Endodermal cell (in vitro differentiated cells): ENCODE measurements around the gene ADAMTS6. TPM values are rescaled to one million over a fixed set of nuclear protein-coding genes. Genes with fewer than 3 reads are reported as not detected.

Experiments used
- DNase-seq: peaks from one replicate; pipeline ENCODE4 v3.0.0-alpha.2; 2017
- H3K27ac ChIP-seq: 2 replicates; pipeline ENCODE4 v1.5.1; 2013; ENCODE audit warnings: mild to moderate bottlenecking, low read depth, low read length, moderate library complexity
- H3K27me3 ChIP-seq: 2 replicates; pipeline ENCODE4 v1.6.1; 2013; ENCODE audit warnings: mild to moderate bottlenecking, low read length, moderate library complexity; ENCODE audit not compliant: insufficient read depth, control insufficient read depth, poor library complexity, severe bottlenecking
- H3K36me3 ChIP-seq: 2 replicates; pipeline ENCODE4 v1.7.0; 2013; ENCODE audit warnings: mild to moderate bottlenecking, low read length, moderate library complexity; ENCODE audit not compliant: control insufficient read depth, insufficient read depth
- H3K4me1 ChIP-seq: one replicate; pipeline ENCODE4 v1.7.0; 2013; ENCODE audit warnings: low read length; ENCODE audit not compliant: control insufficient read depth, insufficient read depth
- H3K4me3 ChIP-seq: 2 replicates; pipeline ENCODE4 v1.5.1; 2013; ENCODE audit warnings: mild to moderate bottlenecking, low read length, moderate library complexity
- H3K9ac ChIP-seq: 2 replicates; pipeline ENCODE4 v1.6.1; 2013; ENCODE audit warnings: mild to moderate bottlenecking, low read length, moderate library complexity; ENCODE audit not compliant: poor library complexity, severe bottlenecking; ENCODE audit errors: extremely low read depth
- H3K9me3 ChIP-seq: 2 replicates; pipeline ENCODE4 v1.6.1; 2013; ENCODE audit warnings: mild to moderate bottlenecking, low read length, moderate library complexity; ENCODE audit not compliant: control insufficient read depth
- H3K27ac Mint-ChIP-seq: 2 replicates; pipeline ENCODE4 v1.8.0; 2020; ENCODE audit warnings: mixed read lengths
- H3K27me3 Mint-ChIP-seq: 2 replicates; pipeline ENCODE4 v1.8.0; 2021; ENCODE audit warnings: mild to moderate bottlenecking, mixed read lengths; ENCODE audit not compliant: insufficient read depth
- H3K36me3 Mint-ChIP-seq: 2 replicates; pipeline ENCODE4 v1.8.0; 2020; ENCODE audit warnings: low read depth, mixed read lengths
- H3K4me1 Mint-ChIP-seq: 2 replicates; pipeline ENCODE4 v1.8.0; 2020; ENCODE audit warnings: mixed read lengths
- H3K4me3 Mint-ChIP-seq: 2 replicates; pipeline ENCODE4 v1.8.0; 2020; ENCODE audit warnings: mild to moderate bottlenecking, moderate library complexity, mixed read lengths
- H3K9me3 Mint-ChIP-seq: 2 replicates; pipeline ENCODE4 v1.8.0; 2020; ENCODE audit warnings: mild to moderate bottlenecking, mixed read lengths
- CTCF ChIP-seq: fragments of 200-600 bp; sonication (generic); conservative IDR thresholded peaks from 2 replicates; pipeline ENCODE4 v1.5.0; 2021; ENCODE audit warnings: antibody characterized with exemption, mild to moderate bottlenecking
- WGBS, 2 experiments: methylation state at CpG; one replicate each; pipeline versions ENCODE4 v1.1.5 to v1.1.7; 2013; ENCODE audit warnings: missing lambda C conversion rate in 2 of 2, mixed read lengths in 1 of 2; ENCODE audit not compliant: insufficient coverage in 1 of 2, insufficient read length in 1 of 2; 5-methylcytosine and 5-hydroxymethylcytosine counted together
- total RNA-seq, 2 donors: library from RNA; stranded (reverse); fragmentation: NEBNext Ultra II Directional in 1 of 2; extraction: Animal tissue kit (Norgen Biotek cat#: 25700) in 1 of 2; gene quantifications; 2 replicates in 1 of 2; 3 replicates in 1 of 2; pipeline ENCODE4 v1.2.1, GENCODE V29; 2021

The ADAMTS6 gene
- total RNA-seq, 2 donors from 2014 or later, result 2.8 to 4.3 TPM

- no peak for TF ChIP-seq CTCF
- H3K27me3 ChIP-seq, result no peaks in the 10 kb centered on the region
- peaks cover 30% of the 10 kb centered on the region for H3K36me3 ChIP-seq
- H3K4me3 ChIP-seq, result no peak overlapping the region
- H3K9ac ChIP-seq, result no peak overlapping the region
- no peaks in the 10 kb centered on the region for H3K4me1 ChIP-seq
- Mint-ChIP-seq H3K27me3 (no peaks in the 10 kb centered on the region), H3K4me3 (no peak overlapping the region), H3K27ac (no peak overlapping the region), H3K4me1 (peaks cover 4% of the 10 kb centered on the region), H3K36me3 (peaks cover 47% of the 10 kb centered on the region), H3K9me3 (no peaks in the 10 kb centered on the region)
- WGBS, 2 experiments, result 100% methylated on average over 1 to 3 of the region's 3 CpGs
- DNase-seq, result no peak
- no peaks in the 10 kb centered on the region for H3K9me3 ChIP-seq
- H3K27ac ChIP-seq, result no peak overlapping the region
Measured at GRCh38 chr5:65525726-65526125, 44.0 kb upstream of the ADAMTS6 start.

- Histone ChIP-seq H3K27ac (no peak overlapping the region), H3K9me3 (no peaks in the 10 kb centered on the region), H3K9ac (no peak overlapping the region), H3K4me1 (no peaks in the 10 kb centered on the region), H3K4me3 (no peak overlapping the region), H3K36me3 (no peaks in the 10 kb centered on the region), H3K27me3 (no peaks in the 10 kb centered on the region)
- H3K4me3 Mint-ChIP-seq, result no peak overlapping the region
- H3K27ac Mint-ChIP-seq, result no peak overlapping the region
- DNase-seq, result no peak
- no peaks in the 10 kb centered on the region for H3K27me3 Mint-ChIP-seq
- no peaks in the 10 kb centered on the region for H3K36me3 Mint-ChIP-seq
- no peak for TF ChIP-seq CTCF
- no peaks in the 10 kb centered on the region for H3K4me1 Mint-ChIP-seq
- no peaks in the 10 kb centered on the region for H3K9me3 Mint-ChIP-seq
- 95% methylated on average over 6 of the region's 6 CpGs; no CpG with 5 or more reads in 1 of the 2 experiments for WGBS, 2 experiments
Measured at GRCh38 chr5:65512170-65512937, 30.6 kb upstream of the ADAMTS6 start.

GRCh38 chr5:65508978-65509377, 27.3 kb upstream of the ADAMTS6 start:
- Histone ChIP-seq H3K36me3 (no peaks in the 10 kb centered on the region), H3K27me3 (no peaks in the 10 kb centered on the region), H3K9ac (no peak overlapping the region), H3K4me1 (no peaks in the 10 kb centered on the region), H3K4me3 (no peak overlapping the region), H3K27ac (no peak overlapping the region), H3K9me3 (no peaks in the 10 kb centered on the region)
- Mint-ChIP-seq H3K4me1 (no peaks in the 10 kb centered on the region), H3K27me3 (no peaks in the 10 kb centered on the region), H3K4me3 (no peak overlapping the region), H3K27ac (no peak overlapping the region), H3K36me3 (no peaks in the 10 kb centered on the region), H3K9me3 (no peaks in the 10 kb centered on the region)
- WGBS, 2 experiments, result 98 to 100% methylated on average over 2 of the region's 2 CpGs
- no peak for TF ChIP-seq CTCF
- DNase-seq, result no peak
